WTC11 (cell line): ENCODE measurements around the gene SMAD6. TPM values are rescaled to one million over a fixed set of nuclear protein-coding genes. Genes with fewer than 3 reads are reported as not detected.

Experiments used
- ATAC-seq: fragments of 200-7000 bp; cut with Tn5 transposase; 2 replicates; pipeline ENCODE4 v1.10.0; 2021; ENCODE audit warnings: mild to moderate bottlenecking, moderate library complexity
- CTCF ChIA-PET: fragments of 300-600 bp; sonication (Branson Sonifier 250); formaldehyde crosslinking; loops from one replicate; lab custom pipeline; 2021; ENCODE audit warnings: antibody characterized with exemption; lab: Charles Lee
- POLR2A ChIA-PET: fragments of 350-600 bp; sonication (Branson Sonifier 250); formaldehyde crosslinking; loops from one replicate; lab custom pipeline; 2021; ENCODE audit warnings: antibody characterized with exemption; lab: Charles Lee
- DNase-seq: peaks from one replicate; pipeline ENCODE4 v3.0.0; 2021; ENCODE audit warnings: low spot score
- H3K27ac Mint-ChIP-seq: 2 replicates; pipeline ENCODE4 v1.8.0; 2021; ENCODE audit warnings: mixed read lengths
- H3K27me3 Mint-ChIP-seq: 2 replicates; pipeline ENCODE4 v1.8.0; 2021; ENCODE audit warnings: low read depth, mild to moderate bottlenecking, moderate library complexity, mixed read lengths
- H3K36me3 Mint-ChIP-seq: 2 replicates; pipeline ENCODE4 v1.8.0; 2021; ENCODE audit warnings: mixed read lengths
- H3K4me1 Mint-ChIP-seq: 2 replicates; pipeline ENCODE4 v1.8.0; 2022; ENCODE audit warnings: mixed read lengths
- H3K4me3 Mint-ChIP-seq: 2 replicates; pipeline ENCODE4 v1.8.0; 2021; ENCODE audit warnings: mild to moderate bottlenecking, moderate library complexity, mixed read lengths
- H3K9me3 Mint-ChIP-seq: 2 replicates; pipeline ENCODE4 v1.8.0; 2021; ENCODE audit warnings: mixed read lengths
- AR ChIP-seq: fragments of 250-450 bp; sonication (Bioruptor Pico); IDR thresholded peaks from 2 replicates; pipeline ENCODE4 v1.9.0; 2021; ENCODE audit warnings: mild to moderate bottlenecking
- ATF1 ChIP-seq: sonication (generic); formaldehyde crosslinking; IDR thresholded peaks from 2 replicates; pipeline ENCODE4 v1.8.1; 2023; ENCODE audit warnings: mild to moderate bottlenecking, moderate library complexity, missing genetic modification reagents
- ATF3 ChIP-seq: sonication (generic); formaldehyde crosslinking; conservative IDR thresholded peaks from 2 replicates; pipeline ENCODE4 v1.8.1; 2022; ENCODE audit warnings: mild to moderate bottlenecking, missing genetic modification reagents
- ATF6 ChIP-seq: sonication (generic); formaldehyde crosslinking; IDR thresholded peaks from 2 replicates; pipeline ENCODE4 v1.8.1; 2023; ENCODE audit warnings: mild to moderate bottlenecking, missing genetic modification reagents
- FOXP1 ChIP-seq: sonication (generic); formaldehyde crosslinking; IDR thresholded peaks from 2 replicates; pipeline ENCODE4 v1.8.0; 2022; ENCODE audit warnings: missing genetic modification reagents, mild to moderate bottlenecking, moderate library complexity, borderline replicate concordance
- GABPB1 ChIP-seq: sonication (generic); formaldehyde crosslinking; IDR thresholded peaks from 2 replicates; pipeline ENCODE4 v1.8.1; 2023; ENCODE audit warnings: mild to moderate bottlenecking, missing genetic modification reagents
- PREB ChIP-seq: sonication (generic); formaldehyde crosslinking; IDR thresholded peaks from 2 replicates; pipeline ENCODE4 v1.8.1; 2022; ENCODE audit warnings: mild to moderate bottlenecking, missing genetic modification reagents, moderate library complexity, borderline replicate concordance
- SMAD3 ChIP-seq: sonication (generic); formaldehyde crosslinking; IDR thresholded peaks from 2 replicates; pipeline ENCODE4 v1.8.0; 2022; ENCODE audit warnings: missing genetic modification reagents, mild to moderate bottlenecking, borderline replicate concordance
- SOX15 ChIP-seq: fragments of 250-450 bp; sonication (Bioruptor Pico); IDR thresholded peaks from 2 replicates; pipeline ENCODE4 v1.9.0; 2021; ENCODE audit warnings: mild to moderate bottlenecking
- STAT6 ChIP-seq: sonication (generic); formaldehyde crosslinking; conservative IDR thresholded peaks from 2 replicates; pipeline ENCODE4 v1.8.1; 2023; ENCODE audit warnings: mild to moderate bottlenecking, low read depth, missing genetic modification reagents, moderate library complexity
- TEAD1 ChIP-seq: sonication (generic); formaldehyde crosslinking; IDR thresholded peaks from 2 replicates; pipeline ENCODE4 v1.8.0; 2022; ENCODE audit warnings: mild to moderate bottlenecking, missing genetic modification reagents
- TEAD4 ChIP-seq: sonication (generic); formaldehyde crosslinking; IDR thresholded peaks from 2 replicates; pipeline ENCODE4 v1.8.0; 2022; ENCODE audit warnings: mild to moderate bottlenecking, missing genetic modification reagents
- USF1 ChIP-seq: sonication (generic); formaldehyde crosslinking; IDR thresholded peaks from 2 replicates; pipeline ENCODE4 v1.8.0; 2022; ENCODE audit warnings: mild to moderate bottlenecking, missing genetic modification reagents
- ZNF138 ChIP-seq: sonication (generic); formaldehyde crosslinking; conservative IDR thresholded peaks from 2 replicates; pipeline ENCODE4 v1.8.1; 2022; ENCODE audit warnings: mild to moderate bottlenecking, moderate library complexity, missing genetic modification reagents
- ZNF317 ChIP-seq: sonication (generic); formaldehyde crosslinking; IDR thresholded peaks from 2 replicates; pipeline ENCODE4 v1.8.1; 2023; ENCODE audit warnings: low read depth, mild to moderate bottlenecking, moderate library complexity, missing genetic modification reagents, borderline replicate concordance
- ZNF512 ChIP-seq: sonication (generic); formaldehyde crosslinking; IDR thresholded peaks from 2 replicates; pipeline ENCODE4 v1.8.1; 2022; ENCODE audit warnings: missing genetic modification reagents, borderline replicate concordance
- ZNF671 ChIP-seq: fragments of 250-450 bp; sonication (Bioruptor Pico); IDR thresholded peaks from 2 replicates; pipeline ENCODE4 v1.8.0; 2021; ENCODE audit warnings: mild to moderate bottlenecking
- total RNA-seq: library from RNA; stranded (reverse); gene quantifications from 3 replicates; pipeline ENCODE4 v1.2.3, GENCODE V29; 2021

SMAD6 gene
- total RNA-seq, 1 experiment from 2014 or later: 13.9 TPM

- CTCF ChIA-PET: interaction anchor here (1.7 kb wide), 1 partner anchor 27 kb away, joined by 5 read pairs; no protein-coding TSS in a partner anchor
- peaks cover 9% of the 10 kb centered on the region for H3K36me3 Mint-ChIP-seq
These were observed 114.2 kb downstream of the SMAD6 start for GRCh38 chr15:66816201-66816600.

GRCh38 chr15:66819084-66819483, 117.0 kb downstream of the SMAD6 start:
- ChIA-PET POLR2A (no interaction called here), CTCF (no interaction called here)
- H3K4me1 Mint-ChIP-seq: peaks cover 18% of the 10 kb centered on the region
- ATAC-seq: no peak
- no peak overlapping the region for H3K27ac Mint-ChIP-seq
- peaks cover 6% of the 10 kb centered on the region for H3K9me3 Mint-ChIP-seq
- H3K27me3 Mint-ChIP-seq: peaks cover 3% of the 10 kb centered on the region; the same call in 1 of the 2 replicates
- no peak overlapping the region for H3K4me3 Mint-ChIP-seq
- no peak for DNase-seq
- H3K36me3 Mint-ChIP-seq: peaks cover 4% of the 10 kb centered on the region
- TF ChIP-seq PREB (CRISPR knock-in tag): no peak
- TF ChIP-seq TEAD4 (CRISPR knock-in tag): no peak
- TF ChIP-seq USF1 (CRISPR knock-in tag): no peak
- TF ChIP-seq ZNF512: no peak
- no peak for TF ChIP-seq ATF3
- TF ChIP-seq GABPB1 (CRISPR knock-in tag): no peak

More at GRCh38 chr15:66816201-66816600, 114.2 kb downstream of the SMAD6 start:
- ATAC-seq: no peak
- H3K9me3 Mint-ChIP-seq: peaks cover 27% of the 10 kb centered on the region
- DNase-seq: no peak
- peaks cover 18% of the 10 kb centered on the region for H3K4me1 Mint-ChIP-seq
- H3K27me3 Mint-ChIP-seq: no peaks in the 10 kb centered on the region; the same call in 1 of the 2 replicates
- POLR2A ChIA-PET: no interaction called here
- TF ChIP-seq ZNF317 (CRISPR knock-in tag) (no peak), STAT6 (CRISPR knock-in tag) (no peak), TEAD1 (CRISPR knock-in tag) (no peak), ATF1 (CRISPR knock-in tag) (no peak), ATF6 (CRISPR knock-in tag) (no peak), AR (CRISPR knock-in tag) (no peak), SMAD3 (no peak), FOXP1 (CRISPR knock-in tag) (no peak), ZNF138 (CRISPR knock-in tag) (no peak), ZNF671 (CRISPR knock-in tag) (no peak), SOX15 (CRISPR knock-in tag) (no peak), ATF3 (no peak)
- no peak overlapping the region for H3K27ac Mint-ChIP-seq
- no peak overlapping the region for H3K4me3 Mint-ChIP-seq
